ENCODE results near the gene PPIG.

DNA sequence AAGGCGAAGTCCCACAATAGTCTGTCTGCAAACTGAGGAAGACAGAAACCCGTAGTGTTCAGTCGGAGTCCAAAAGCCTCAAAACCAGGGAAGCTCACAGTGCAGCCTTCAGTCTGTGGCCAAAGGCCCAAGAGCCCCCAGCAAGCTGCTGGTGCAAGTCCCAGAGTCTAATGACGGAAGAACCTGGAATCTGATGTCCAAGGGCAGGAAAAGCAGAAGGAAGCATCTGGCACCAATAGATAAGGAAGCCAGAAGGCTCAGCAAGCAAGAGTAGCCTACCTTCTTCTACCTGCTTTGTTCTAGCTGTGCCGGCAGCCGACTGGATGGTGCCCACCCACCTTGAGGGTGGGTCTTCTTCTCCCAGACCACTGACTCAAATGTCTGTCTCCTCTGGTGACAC, 88.3 kb downstream of the PPIG start:
- TF ChIP-seq, protein P1, sequence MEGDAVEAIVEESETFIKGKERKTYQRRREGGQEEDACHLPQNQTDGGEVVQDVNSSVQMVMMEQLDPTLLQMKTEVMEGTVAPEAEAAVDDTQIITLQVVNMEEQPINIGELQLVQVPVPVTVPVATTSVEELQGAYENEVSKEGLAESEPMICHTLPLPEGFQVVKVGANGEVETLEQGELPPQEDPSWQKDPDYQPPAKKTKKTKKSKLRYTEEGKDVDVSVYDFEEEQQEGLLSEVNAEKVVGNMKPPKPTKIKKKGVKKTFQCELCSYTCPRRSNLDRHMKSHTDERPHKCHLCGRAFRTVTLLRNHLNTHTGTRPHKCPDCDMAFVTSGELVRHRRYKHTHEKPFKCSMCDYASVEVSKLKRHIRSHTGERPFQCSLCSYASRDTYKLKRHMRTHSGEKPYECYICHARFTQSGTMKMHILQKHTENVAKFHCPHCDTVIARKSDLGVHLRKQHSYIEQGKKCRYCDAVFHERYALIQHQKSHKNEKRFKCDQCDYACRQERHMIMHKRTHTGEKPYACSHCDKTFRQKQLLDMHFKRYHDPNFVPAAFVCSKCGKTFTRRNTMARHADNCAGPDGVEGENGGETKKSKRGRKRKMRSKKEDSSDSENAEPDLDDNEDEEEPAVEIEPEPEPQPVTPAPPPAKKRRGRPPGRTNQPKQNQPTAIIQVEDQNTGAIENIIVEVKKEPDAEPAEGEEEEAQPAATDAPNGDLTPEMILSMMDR (conservative IDR thresholded peaks at IDR 0.05; ENCODE audit: low read depth, low read length) = no peak
- no peak for TF ChIP-seq EZH2phosphoT487 (IDR thresholded peaks at IDR 0.05; ENCODE audit: borderline replicate concordance, low read length)
